Stimulated activated CD8-positive, alpha-beta memory T cell treated with anti-CD3 and anti-CD28 coated beads, Interleukin-2, amount 100 ng/mL, for 1 hour (primary cell): ENCODE results near the gene KCNQ1.

Source experiments
- DNase-seq, 2 donors: peaks; one replicate each; pipeline ENCODE4 v3.0.0-alpha.2; 2020; ENCODE audit warnings: low read depth in 2 of 2

KCNQ1 gene

GRCh38 chr11:2808850-2809846 is 364.3 kb downstream of the KCNQ1 start:
- no peak for DNase-seq

- DNase-seq: no peak
Observed at GRCh38 chr11:2809854-2810253, 365.0 kb downstream of the KCNQ1 start.

GRCh38 chr11:2810411-2811205 is 365.8 kb downstream of the KCNQ1 start:
- no peak for DNase-seq

GRCh38 chr11:2811206-2812091 is 366.6 kb downstream of the KCNQ1 start:
- DNase-seq: no peak

GRCh38 chr11:2812371-2812991 is 367.7 kb downstream of the KCNQ1 start:
- no peak for DNase-seq

GRCh38 chr11:2813141-2813908 is 368.5 kb downstream of the KCNQ1 start:
- DNase-seq: no peak

GRCh38 chr11:2813968-2814367 is 369.2 kb downstream of the KCNQ1 start:
- DNase-seq: no peak

- DNase-seq: no peak
Observed at GRCh38 chr11:2814751-2815150, 369.9 kb downstream of the KCNQ1 start.

GRCh38 chr11:2815762-2816496 is 371.1 kb downstream of the KCNQ1 start:
- no peak for DNase-seq

GRCh38 chr11:2816523-2816922 is 371.7 kb downstream of the KCNQ1 start:
- DNase-seq: no peak

GRCh38 chr11:2816941-2817421 is 372.2 kb downstream of the KCNQ1 start:
- DNase-seq: no peak

GRCh38 chr11:2817431-2817830 is 372.6 kb downstream of the KCNQ1 start:
- no peak for DNase-seq

- no peak for DNase-seq
Observed at GRCh38 chr11:2818021-2818420, 373.2 kb downstream of the KCNQ1 start.

GRCh38 chr11:2818503-2818902 is 373.7 kb downstream of the KCNQ1 start:
- DNase-seq: no peak

GRCh38 chr11:2819316-2819715 is 374.5 kb downstream of the KCNQ1 start:
- DNase-seq: no peak

- no peak for DNase-seq
Observed at GRCh38 chr11:2820976-2821375, 376.2 kb downstream of the KCNQ1 start.

GRCh38 chr11:2821891-2822290 is 377.1 kb downstream of the KCNQ1 start:
- no peak for DNase-seq

GRCh38 chr11:2824851-2825250 is 380.0 kb downstream of the KCNQ1 start:
- DNase-seq: no peak

- no peak for DNase-seq
Observed at GRCh38 chr11:2825261-2825888, 380.6 kb downstream of the KCNQ1 start.
